Measurements from ENCODE around the gene MTX2.

GRCh38 chr2:176368349-176368748 lies 99.1 kb downstream of the MTX2 start:
- TF ChIP-seq TCF12 (IDR thresholded peaks at IDR 0.05; ENCODE audit: low read depth), result no peak
- TF ChIP-seq EGR1 (IDR thresholded peaks at IDR 0.05), result no peak
- TF ChIP-seq TAF1 (IDR thresholded peaks at IDR 0.05; ENCODE audit: low read depth), result no peak
- TF ChIP-seq EP300 (IDR thresholded peaks at IDR 0.05; ENCODE audit: borderline replicate concordance), result no peak
- TF ChIP-seq CEBPB (IDR thresholded peaks at IDR 0.05), result no peak
- TF ChIP-seq TEAD4 (IDR thresholded peaks at IDR 0.05), result no peak
- TF ChIP-seq REST (IDR thresholded peaks at IDR 0.05; ENCODE audit: low read depth), result no peak
